ENCODE data around the gene GARIN5B. TPM values are rescaled to one million over a fixed set of nuclear protein-coding genes. Genes with fewer than 3 reads are reported as not detected.

The GARIN5B gene
- total and polyA plus RNA-seq, 2 of the 13 experiments (the other 11 are each of a cell fraction or from before 2014, with no cell fraction given), result not detected

DNA sequence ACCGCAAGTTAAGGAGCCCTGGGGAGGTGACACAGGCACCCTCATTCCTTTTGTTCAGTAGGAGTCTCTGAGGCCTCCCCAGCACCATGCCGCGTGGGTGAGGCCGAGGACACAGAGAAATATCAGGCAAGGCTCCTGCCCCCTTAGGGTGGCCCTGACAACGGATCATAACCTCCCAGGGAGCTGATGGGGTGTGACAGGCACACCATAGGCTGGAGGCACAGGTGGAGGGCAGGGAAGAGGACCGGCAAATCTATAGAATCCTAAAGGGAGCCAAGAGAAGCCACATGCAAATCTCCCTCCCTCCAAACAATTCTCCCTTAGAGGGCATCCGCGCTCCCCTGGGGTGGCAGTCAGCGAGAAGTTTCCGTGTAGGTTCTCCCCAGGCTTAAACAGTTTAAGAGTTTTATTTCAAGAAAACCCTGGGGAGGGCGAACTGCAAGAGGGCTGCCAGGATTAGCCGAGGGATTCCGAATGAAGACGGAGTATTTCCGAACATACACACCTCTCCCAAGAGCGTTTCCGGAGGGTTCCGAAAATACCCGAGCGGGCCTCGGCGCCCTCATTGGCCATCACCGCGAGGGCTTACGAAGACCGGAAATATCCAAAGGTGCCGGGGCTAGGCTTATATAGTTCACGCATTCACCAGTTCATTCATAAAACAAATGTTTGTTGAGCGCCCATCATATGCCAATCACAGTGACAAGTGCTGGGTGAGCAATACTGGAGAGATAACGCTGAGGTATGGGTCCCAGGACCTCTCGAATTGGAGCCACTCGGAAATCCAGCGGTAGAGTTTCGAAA lies 22.1 kb upstream of the GARIN5B start (continued):
- TF ChIP-seq, protein P1, sequence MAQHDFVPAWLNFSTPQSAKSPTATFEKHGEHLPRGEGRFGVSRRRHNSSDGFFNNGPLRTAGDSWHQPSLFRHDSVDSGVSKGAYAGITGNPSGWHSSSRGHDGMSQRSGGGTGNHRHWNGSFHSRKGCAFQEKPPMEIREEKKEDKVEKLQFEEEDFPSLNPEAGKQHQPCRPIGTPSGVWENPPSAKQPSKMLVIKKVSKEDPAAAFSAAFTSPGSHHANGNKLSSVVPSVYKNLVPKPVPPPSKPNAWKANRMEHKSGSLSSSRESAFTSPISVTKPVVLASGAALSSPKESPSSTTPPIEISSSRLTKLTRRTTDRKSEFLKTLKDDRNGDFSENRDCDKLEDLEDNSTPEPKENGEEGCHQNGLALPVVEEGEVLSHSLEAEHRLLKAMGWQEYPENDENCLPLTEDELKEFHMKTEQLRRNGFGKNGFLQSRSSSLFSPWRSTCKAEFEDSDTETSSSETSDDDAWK (CRISPR knock-in tag; IDR thresholded peaks at IDR 0.05), result no peak
- TF ChIP-seq ZNF850 (CRISPR knock-in tag; conservative IDR thresholded peaks at IDR 0.05) (no peak), FOXK1 (CRISPR knock-in tag; IDR thresholded peaks at IDR 0.05; ENCODE audit: borderline replicate concordance, low read depth) (no peak), MAFG (CRISPR knock-in tag; IDR thresholded peaks at IDR 0.05) (no peak), POLR2AphosphoS5 (IDR thresholded peaks at IDR 0.05; ENCODE audit: low read depth, low read length) (peak; percentile 52), ZNF549 (CRISPR knock-in tag; IDR thresholded peaks at IDR 0.05) (no peak), ZNF598 (CRISPR knock-in tag; IDR thresholded peaks at IDR 0.05; ENCODE audit: borderline replicate concordance) (no peak), REPIN1 (CRISPR knock-in tag; IDR thresholded peaks at IDR 0.05; ENCODE audit: borderline replicate concordance, low read depth) (0 out of 2 replicates have a peak, but pooled peaks have one; percentile 46), CEBPG (CRISPR knock-in tag; IDR thresholded peaks at IDR 0.05) (no peak; the same call in 1 of the 2 replicates), NFATC3 (CRISPR knock-in tag; IDR thresholded peaks at IDR 0.05) (no peak), ZNF558 (CRISPR knock-in tag; IDR thresholded peaks at IDR 0.05; ENCODE audit: borderline replicate concordance) (peak; percentile 49; the same call in 1 of the 2 replicates), PHF21A (CRISPR knock-in tag; IDR thresholded peaks at IDR 0.05) (peak; percentile 83; the same call in 1 of the 2 replicates)
- TF ChIP-seq, protein P2, sequence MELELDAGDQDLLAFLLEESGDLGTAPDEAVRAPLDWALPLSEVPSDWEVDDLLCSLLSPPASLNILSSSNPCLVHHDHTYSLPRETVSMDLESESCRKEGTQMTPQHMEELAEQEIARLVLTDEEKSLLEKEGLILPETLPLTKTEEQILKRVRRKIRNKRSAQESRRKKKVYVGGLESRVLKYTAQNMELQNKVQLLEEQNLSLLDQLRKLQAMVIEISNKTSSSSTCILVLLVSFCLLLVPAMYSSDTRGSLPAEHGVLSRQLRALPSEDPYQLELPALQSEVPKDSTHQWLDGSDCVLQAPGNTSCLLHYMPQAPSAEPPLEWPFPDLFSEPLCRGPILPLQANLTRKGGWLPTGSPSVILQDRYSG (CRISPR knock-in tag; IDR thresholded peaks at IDR 0.05), result no peak
- TF ChIP-seq, protein P3, sequence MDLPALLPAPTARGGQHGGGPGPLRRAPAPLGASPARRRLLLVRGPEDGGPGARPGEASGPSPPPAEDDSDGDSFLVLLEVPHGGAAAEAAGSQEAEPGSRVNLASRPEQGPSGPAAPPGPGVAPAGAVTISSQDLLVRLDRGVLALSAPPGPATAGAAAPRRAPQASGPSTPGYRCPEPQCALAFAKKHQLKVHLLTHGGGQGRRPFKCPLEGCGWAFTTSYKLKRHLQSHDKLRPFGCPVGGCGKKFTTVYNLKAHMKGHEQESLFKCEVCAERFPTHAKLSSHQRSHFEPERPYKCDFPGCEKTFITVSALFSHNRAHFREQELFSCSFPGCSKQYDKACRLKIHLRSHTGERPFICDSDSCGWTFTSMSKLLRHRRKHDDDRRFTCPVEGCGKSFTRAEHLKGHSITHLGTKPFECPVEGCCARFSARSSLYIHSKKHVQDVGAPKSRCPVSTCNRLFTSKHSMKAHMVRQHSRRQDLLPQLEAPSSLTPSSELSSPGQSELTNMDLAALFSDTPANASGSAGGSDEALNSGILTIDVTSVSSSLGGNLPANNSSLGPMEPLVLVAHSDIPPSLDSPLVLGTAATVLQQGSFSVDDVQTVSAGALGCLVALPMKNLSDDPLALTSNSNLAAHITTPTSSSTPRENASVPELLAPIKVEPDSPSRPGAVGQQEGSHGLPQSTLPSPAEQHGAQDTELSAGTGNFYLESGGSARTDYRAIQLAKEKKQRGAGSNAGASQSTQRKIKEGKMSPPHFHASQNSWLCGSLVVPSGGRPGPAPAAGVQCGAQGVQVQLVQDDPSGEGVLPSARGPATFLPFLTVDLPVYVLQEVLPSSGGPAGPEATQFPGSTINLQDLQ (CRISPR knock-in tag; IDR thresholded peaks at IDR 0.05), result peak; percentile 79; the same call in 1 of the 2 replicates
- TF ChIP-seq, protein P4, sequence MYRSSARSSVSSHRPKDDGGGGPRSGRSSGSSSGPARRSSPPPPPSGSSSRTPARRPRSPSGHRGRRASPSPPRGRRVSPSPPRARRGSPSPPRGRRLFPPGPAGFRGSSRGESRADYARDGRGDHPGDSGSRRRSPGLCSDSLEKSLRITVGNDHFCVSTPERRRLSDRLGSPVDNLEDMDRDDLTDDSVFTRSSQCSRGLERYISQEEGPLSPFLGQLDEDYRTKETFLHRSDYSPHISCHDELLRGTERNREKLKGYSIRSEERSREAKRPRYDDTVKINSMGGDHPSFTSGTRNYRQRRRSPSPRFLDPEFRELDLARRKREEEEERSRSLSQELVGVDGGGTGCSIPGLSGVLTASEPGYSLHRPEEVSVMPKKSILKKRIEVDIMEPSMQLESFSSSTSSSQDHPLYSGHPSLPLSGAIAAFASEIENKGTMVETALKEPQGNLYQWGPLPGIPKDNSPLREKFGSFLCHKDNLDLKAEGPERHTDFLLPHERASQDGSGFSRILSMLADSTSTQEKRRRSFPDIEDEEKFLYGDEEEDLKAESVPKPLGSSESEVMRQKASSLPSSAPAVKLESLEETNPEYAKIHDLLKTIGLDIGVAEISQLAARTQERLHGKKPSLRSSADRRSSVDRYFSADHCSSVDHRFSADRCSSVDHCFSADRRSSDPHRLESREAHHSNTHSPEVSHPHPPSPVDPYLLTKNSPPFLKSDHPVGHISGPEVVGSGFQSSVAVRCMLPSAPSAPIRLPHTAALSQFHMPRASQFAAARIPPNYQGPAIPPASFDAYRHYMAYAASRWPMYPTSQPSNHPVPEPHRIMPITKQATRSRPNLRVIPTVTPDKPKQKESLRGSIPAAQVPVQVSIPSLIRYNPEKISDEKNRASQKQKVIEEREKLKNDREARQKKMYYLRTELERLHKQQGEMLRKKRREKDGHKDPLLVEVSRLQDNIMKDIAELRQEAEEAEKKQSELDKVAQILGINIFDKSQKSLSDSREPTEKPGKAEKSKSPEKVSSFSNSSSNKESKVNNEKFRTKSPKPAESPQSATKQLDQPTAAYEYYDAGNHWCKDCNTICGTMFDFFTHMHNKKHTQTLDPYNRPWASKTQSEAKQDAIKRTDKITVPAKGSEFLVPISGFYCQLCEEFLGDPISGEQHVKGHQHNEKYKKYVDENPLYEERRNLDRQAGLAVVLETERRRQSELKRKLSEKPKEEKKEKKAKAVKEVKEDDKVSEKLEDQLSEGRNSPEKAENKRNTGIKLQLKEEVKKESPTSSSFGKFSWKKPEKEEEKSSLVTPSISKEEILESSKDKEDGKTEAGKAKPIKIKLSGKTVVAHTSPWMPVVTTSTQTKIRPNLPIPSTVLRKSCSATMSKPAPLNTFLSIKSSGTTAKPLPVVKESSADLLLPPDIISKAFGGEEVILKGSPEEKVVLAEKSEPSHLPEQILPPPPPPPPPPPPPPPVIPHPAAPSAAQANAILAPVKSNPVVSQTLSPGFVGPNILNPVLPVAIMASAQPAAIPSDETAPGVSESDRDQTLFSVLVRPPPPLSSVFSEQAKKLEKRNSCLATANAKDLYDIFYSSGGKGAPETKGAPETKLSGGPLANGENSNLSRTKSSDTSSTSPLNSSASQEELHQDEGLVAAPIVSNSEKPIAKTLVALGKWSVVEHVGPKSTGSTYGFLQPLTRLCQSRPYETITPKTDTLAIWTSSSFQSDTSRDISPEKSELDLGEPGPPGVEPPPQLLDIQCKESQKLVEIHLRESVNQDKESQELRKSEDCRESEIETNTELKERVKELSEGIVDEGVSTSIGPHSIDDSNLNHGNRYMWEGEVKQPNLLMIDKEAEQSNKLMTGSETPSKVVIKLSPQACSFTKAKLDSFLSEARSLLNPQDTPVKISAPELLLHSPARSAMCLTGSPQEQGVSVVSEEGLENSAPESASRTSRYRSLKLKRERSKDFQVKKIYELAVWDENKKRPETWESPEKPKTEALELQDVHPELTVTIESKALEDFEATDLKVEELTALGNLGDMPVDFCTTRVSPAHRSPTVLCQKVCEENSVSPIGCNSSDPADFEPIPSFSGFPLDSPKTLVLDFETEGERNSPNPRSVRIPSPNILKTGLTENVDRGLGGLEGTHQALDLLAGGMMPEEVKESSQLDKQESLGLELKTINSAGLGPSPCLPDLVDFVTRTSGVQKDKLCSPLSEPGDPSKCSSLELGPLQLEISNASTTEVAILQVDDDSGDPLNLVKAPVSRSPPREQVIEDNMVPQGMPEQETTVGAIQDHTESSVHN (CRISPR knock-in tag; IDR thresholded peaks at IDR 0.05), result no peak
